HL-60 (cell line): ENCODE data around the gene PRG2.
A peak's percentile ranks its signal among the peaks of the same experiment; 100 is the strongest.
"Not testable (repeated sequence)": the region's sequence is repeated elsewhere in the genome, so short reads cannot be mapped to it uniquely, and the experiment has no call there.

Source experiments
- DNase-seq, 2 experiments: peaks; one replicate each; pipeline ENCODE4 v3.0.0-alpha.2; 2010 to 2020; ENCODE audit warnings: low read depth in 1 of 2, low spot score in 1 of 2
- H3K27ac ChIP-seq: fragments of 250-450 bp; sonication (Bioruptor Pico); replicated peaks from 2 replicates; pipeline ENCODE4 v1.5.1; 2020; ENCODE audit warnings: mild to moderate bottlenecking, moderate library complexity
- H3K27me3 ChIP-seq: fragments of 250-450 bp; sonication (Bioruptor Pico); 2 replicates; pipeline ENCODE4 v1.5.1; 2021; ENCODE audit warnings: mild to moderate bottlenecking, moderate library complexity; ENCODE audit not compliant: insufficient read depth, poor library complexity, severe bottlenecking
- H3K4me3 ChIP-seq: replicated peaks from 2 replicates; pipeline ENCODE4 v1.5.1; 2011; ENCODE audit warnings: mild to moderate bottlenecking, control low read depth, low read length; ENCODE audit not compliant: insufficient read depth
- CTCF ChIP-seq: IDR thresholded peaks from one replicate; pipeline ENCODE4 v1.5.1; 2011; ENCODE audit warnings: low read length, control low read depth, inconsistent platforms; ENCODE audit not compliant: insufficient read depth
- GABPA ChIP-seq: IDR thresholded peaks from 2 replicates; pipeline ENCODE4 v1.6.1; 2012; ENCODE audit warnings: low read depth
- POLR2AphosphoS5 ChIP-seq: IDR thresholded peaks from 2 replicates; pipeline ENCODE4 v1.6.1; 2012; ENCODE audit warnings: low read depth
- REST ChIP-seq: IDR thresholded peaks from 2 replicates; pipeline ENCODE4 v1.6.1; 2012; ENCODE audit warnings: low read depth; ENCODE audit not compliant: insufficient replicate concordance
- SPI1 ChIP-seq: IDR thresholded peaks from 2 replicates; pipeline ENCODE4 v1.6.1; 2012; ENCODE audit warnings: low read depth, mild to moderate bottlenecking, borderline replicate concordance

Gene PRG2

GRCh38 chr11:57403802-57404147 is 13.3 kb upstream of the PRG2 start:
- peak; percentile 76 to 89 for DNase-seq
- Histone ChIP-seq H3K27ac (peak overlapping the region; percentile 43; the same call in 1 of the 2 replicates), H3K4me3 (no peak overlapping the region), H3K27me3 (no peaks in the 10 kb centered on the region)
- TF ChIP-seq GABPA (no peak), REST (no peak), POLR2AphosphoS5 (peak; percentile 56), SPI1 (peak; percentile 84), CTCF (no peak)

- H3K27ac ChIP-seq: peak overlapping the region; percentile 33
- not testable (repeated sequence) for H3K4me3 ChIP-seq, DNase-seq, H3K27me3 ChIP-seq
These were observed 12.8 kb upstream of the PRG2 start for GRCh38 chr11:57403003-57403801.

GRCh38 chr11:57402188-57403002 is 11.9 kb upstream of the PRG2 start:
- Histone ChIP-seq H3K27ac (peak overlapping the region; percentile 33), H3K27me3 (no peaks in the 10 kb centered on the region), H3K4me3 (no peak overlapping the region)
- TF ChIP-seq GABPA: no peak
- TF ChIP-seq CTCF: no peak
- TF ChIP-seq POLR2AphosphoS5: peak; percentile 38
- no peak for TF ChIP-seq SPI1
- DNase-seq: no peak

GRCh38 chr11:57399972-57400578 is 9.6 kb upstream of the PRG2 start:
- TF ChIP-seq SPI1 (no peak), POLR2AphosphoS5 (no peak), REST (no peak), GABPA (no peak), CTCF (no peak)
- no peak overlapping the region for H3K4me3 ChIP-seq
- peak overlapping the region; percentile 86 for H3K27ac ChIP-seq
- no peak for DNase-seq
- H3K27me3 ChIP-seq: no peaks in the 10 kb centered on the region
